Ishikawa (cell line): ENCODE results near the gene TRIO.

Source experiments
- CEBPB ChIP-seq: IDR thresholded peaks from 2 replicates; pipeline ENCODE4 v1.6.1; 2012
- CREB1 ChIP-seq: IDR thresholded peaks from 2 replicates; pipeline ENCODE4 v1.6.1; 2012; ENCODE audit warnings: low read depth
- EGR1 ChIP-seq: IDR thresholded peaks from 2 replicates; pipeline ENCODE4 v1.6.1; 2012
- EP300 ChIP-seq: IDR thresholded peaks from 2 replicates; pipeline ENCODE4 v1.6.1; 2012; ENCODE audit warnings: borderline replicate concordance
- FOXM1 ChIP-seq: IDR thresholded peaks from 2 replicates; pipeline ENCODE4 v1.6.1; 2012; ENCODE audit warnings: low read depth, borderline replicate concordance
- NFIC ChIP-seq: IDR thresholded peaks from 2 replicates; pipeline ENCODE4 v1.6.1; 2012
- RAD21 ChIP-seq: IDR thresholded peaks from 2 replicates; pipeline ENCODE4 v1.6.1; 2012; ENCODE audit warnings: low read depth
- TAF1 ChIP-seq: IDR thresholded peaks from 2 replicates; pipeline ENCODE4 v1.6.1; 2012; ENCODE audit warnings: low read depth, mild to moderate bottlenecking
- TCF12 ChIP-seq: IDR thresholded peaks from 2 replicates; pipeline ENCODE4 v1.6.1; 2012; ENCODE audit warnings: low read depth
- TEAD4 ChIP-seq: IDR thresholded peaks from 2 replicates; pipeline ENCODE4 v1.6.1; 2012
- YY1 ChIP-seq: IDR thresholded peaks from 2 replicates; pipeline ENCODE4 v1.6.1; 2012; ENCODE audit warnings: low read depth
- ZBTB7A ChIP-seq: IDR thresholded peaks from 2 replicates; pipeline ENCODE4 v1.6.1; 2012; ENCODE audit warnings: low read depth
- TF ChIP-seq, protein P1 (sequence below): IDR thresholded peaks from 2 replicates; pipeline ENCODE4 v1.6.1; 2012
- TF ChIP-seq, protein P2 (sequence below): IDR thresholded peaks from 2 replicates; pipeline ENCODE4 v1.6.1; 2012
- TF ChIP-seq, protein P3 (sequence below): IDR thresholded peaks from 2 replicates; pipeline ENCODE4 v1.6.1; 2012; ENCODE audit warnings: low read depth, mild to moderate bottlenecking

The TRIO gene

GRCh38 chr5:14208071-14209021, 65.2 kb downstream of the TRIO start:
- TF ChIP-seq, protein P1, sequence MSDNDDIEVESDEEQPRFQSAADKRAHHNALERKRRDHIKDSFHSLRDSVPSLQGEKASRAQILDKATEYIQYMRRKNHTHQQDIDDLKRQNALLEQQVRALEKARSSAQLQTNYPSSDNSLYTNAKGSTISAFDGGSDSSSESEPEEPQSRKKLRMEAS, result no peak
- TF ChIP-seq, protein P2, sequence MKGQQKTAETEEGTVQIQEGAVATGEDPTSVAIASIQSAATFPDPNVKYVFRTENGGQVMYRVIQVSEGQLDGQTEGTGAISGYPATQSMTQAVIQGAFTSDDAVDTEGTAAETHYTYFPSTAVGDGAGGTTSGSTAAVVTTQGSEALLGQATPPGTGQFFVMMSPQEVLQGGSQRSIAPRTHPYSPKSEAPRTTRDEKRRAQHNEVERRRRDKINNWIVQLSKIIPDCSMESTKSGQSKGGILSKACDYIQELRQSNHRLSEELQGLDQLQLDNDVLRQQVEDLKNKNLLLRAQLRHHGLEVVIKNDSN, result no peak
- TF ChIP-seq TCF12, result no peak

- TF ChIP-seq RAD21, result no peak
- TF ChIP-seq, protein P2, result no peak
- no peak for TF ChIP-seq EP300
- TF ChIP-seq CEBPB, result no peak
- TF ChIP-seq ZBTB7A, result no peak
- TF ChIP-seq CREB1, result no peak
- TF ChIP-seq EGR1, result no peak
- TF ChIP-seq TAF1, result no peak
- TF ChIP-seq, protein P3, sequence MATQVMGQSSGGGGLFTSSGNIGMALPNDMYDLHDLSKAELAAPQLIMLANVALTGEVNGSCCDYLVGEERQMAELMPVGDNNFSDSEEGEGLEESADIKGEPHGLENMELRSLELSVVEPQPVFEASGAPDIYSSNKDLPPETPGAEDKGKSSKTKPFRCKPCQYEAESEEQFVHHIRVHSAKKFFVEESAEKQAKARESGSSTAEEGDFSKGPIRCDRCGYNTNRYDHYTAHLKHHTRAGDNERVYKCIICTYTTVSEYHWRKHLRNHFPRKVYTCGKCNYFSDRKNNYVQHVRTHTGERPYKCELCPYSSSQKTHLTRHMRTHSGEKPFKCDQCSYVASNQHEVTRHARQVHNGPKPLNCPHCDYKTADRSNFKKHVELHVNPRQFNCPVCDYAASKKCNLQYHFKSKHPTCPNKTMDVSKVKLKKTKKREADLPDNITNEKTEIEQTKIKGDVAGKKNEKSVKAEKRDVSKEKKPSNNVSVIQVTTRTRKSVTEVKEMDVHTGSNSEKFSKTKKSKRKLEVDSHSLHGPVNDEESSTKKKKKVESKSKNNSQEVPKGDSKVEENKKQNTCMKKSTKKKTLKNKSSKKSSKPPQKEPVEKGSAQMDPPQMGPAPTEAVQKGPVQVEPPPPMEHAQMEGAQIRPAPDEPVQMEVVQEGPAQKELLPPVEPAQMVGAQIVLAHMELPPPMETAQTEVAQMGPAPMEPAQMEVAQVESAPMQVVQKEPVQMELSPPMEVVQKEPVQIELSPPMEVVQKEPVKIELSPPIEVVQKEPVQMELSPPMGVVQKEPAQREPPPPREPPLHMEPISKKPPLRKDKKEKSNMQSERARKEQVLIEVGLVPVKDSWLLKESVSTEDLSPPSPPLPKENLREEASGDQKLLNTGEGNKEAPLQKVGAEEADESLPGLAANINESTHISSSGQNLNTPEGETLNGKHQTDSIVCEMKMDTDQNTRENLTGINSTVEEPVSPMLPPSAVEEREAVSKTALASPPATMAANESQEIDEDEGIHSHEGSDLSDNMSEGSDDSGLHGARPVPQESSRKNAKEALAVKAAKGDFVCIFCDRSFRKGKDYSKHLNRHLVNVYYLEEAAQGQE, result no peak
Observed at GRCh38 chr5:14209222-14209822, 66.2 kb downstream of the TRIO start.

DNA sequence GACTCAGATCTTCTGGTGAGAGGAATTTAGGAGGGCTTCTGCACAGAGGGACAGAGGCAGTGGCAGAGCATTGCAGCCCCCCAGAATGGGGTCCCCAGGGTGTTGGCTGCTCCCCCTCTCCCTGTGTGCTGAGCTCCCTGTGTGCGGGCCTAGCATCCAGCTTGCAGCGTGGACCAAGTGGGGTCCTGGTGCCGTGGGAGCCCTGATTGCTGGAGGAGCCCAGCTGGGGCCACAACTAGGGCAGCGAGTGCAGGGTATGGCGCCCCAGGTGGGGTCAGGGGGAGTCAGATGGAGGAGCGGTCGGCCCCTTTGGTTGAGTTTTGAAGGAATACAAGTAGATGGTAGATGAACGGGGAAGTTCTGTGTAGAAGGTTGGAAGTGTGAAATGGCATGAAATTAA, 66.7 kb downstream of the TRIO start:
- TF ChIP-seq ZBTB7A (no peak), CREB1 (no peak), EP300 (no peak), TEAD4 (no peak), CEBPB (no peak), TCF12 (no peak), TAF1 (no peak), FOXM1 (no peak), RAD21 (no peak), NFIC (no peak), YY1 (no peak), EGR1 (no peak)
- TF ChIP-seq, protein P2, result no peak
- TF ChIP-seq, protein P1, result no peak
- TF ChIP-seq, protein P3, result no peak

- TF ChIP-seq CEBPB, result no peak
- TF ChIP-seq EP300, result no peak
- no peak for TF ChIP-seq YY1
- no peak for TF ChIP-seq TCF12
- no peak for TF ChIP-seq TEAD4
- TF ChIP-seq CREB1, result no peak
Observed at GRCh38 chr5:14210729-14211128, 67.6 kb downstream of the TRIO start.

DNA sequence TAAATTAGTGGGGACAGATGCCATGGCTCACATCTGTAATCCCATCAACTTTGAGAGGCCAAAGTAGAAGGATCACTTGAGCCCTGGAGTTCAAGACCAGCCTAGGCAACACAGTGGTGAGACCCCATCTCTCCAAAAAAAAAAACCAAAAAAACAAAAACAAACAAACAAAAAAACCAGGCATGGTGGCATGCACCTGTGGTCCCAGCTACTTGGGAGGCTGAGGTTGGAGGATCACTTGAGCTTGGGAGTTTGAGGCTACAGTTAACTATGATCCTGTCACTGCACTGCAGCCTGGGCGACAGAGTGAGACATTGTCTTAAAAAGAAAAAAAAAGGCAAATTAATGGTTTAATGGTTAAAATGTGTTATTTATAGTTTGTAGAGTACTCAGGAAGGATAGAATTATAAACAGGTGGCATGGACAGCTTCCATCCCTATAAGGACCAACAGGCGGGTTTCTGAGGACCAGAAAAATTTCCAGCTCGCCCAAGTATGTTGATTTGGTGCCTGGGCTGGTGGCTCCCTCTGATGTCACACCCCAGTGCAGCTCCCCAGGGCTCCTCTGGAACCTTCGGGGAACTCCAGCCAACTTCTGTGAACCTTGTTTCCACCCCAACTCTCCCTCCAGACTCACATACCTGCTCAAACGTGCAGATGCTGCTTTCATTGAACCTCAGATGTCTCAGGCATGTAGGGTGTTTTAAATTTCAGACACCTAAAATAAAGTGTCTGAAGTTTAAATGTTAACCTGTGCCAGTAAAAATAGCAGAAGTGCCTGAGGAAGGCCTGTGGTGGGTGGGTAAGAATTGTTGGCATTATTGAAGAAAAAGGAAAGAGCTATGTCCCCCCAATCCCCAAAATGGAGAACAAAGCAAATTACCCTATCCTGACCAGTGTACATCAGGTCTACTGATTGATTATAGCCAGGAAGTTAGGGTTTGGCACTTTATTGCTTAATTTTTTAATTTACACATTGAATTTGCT, 69.0 kb downstream of the TRIO start:
- no peak for TF ChIP-seq EGR1
- TF ChIP-seq RAD21, result no peak
- TF ChIP-seq CREB1, result no peak
- TF ChIP-seq CEBPB, result no peak
- no peak for TF ChIP-seq NFIC
- no peak for TF ChIP-seq TAF1
- TF ChIP-seq, protein P1, result no peak
- TF ChIP-seq ZBTB7A, result no peak
- TF ChIP-seq FOXM1, result no peak
- no peak for TF ChIP-seq TCF12
- no peak for TF ChIP-seq YY1
- TF ChIP-seq, protein P2, result no peak
- no peak for TF ChIP-seq EP300
- TF ChIP-seq, protein P3, result no peak
- no peak for TF ChIP-seq TEAD4
